NCI-H2107 treated with DMSO at 0.1 percent for 48 hours (cell line): ENCODE measurements around the gene ZNF407.
A peak's percentile ranks its signal among the peaks of the same experiment; 100 is the strongest.

Experiments
- DNase-seq: peaks from one replicate; lab custom pipeline; 2025; ENCODE audit not compliant: unreplicated experiment; lab: John Stamatoyannopoulos, UW

The ZNF407 gene

DNA sequence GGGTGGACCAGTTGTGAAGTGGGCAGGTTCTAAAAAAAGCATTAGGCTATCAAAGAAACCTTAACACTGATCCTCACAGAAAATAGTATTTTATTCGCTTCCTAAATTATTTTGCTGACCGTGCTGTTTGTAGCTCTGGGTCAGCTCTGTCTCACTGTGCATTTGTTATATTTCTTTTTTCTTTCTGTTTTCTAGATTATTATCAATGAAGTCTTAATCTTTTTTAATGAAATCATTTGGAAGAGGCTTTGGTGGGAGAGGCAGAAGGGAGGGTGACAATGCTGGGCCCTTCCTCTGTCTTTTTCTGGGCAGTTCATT lies 397.7 kb downstream of the ZNF407 start:
- DNase-seq, result no peak

DNA sequence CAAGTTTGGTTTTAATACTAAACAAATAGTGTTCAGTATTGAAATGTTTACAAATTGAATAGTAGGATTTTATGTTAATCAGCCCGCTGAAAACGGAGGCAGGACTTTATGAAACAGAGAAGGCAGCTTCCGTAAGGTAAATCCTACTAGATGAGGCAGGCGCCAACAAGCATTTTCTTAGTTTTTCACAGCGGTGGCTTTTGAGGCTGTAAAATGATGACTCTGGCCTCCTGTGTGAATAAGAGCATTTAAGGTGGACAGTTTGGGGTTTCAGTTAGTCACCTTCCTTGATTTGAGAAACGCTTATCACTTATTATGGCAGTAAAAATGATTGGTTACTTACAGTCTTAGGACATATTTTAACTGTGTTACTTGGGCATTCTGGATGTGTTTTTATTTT lies 398.4 kb downstream of the ZNF407 start:
- peak; percentile 68 for DNase-seq

DNA sequence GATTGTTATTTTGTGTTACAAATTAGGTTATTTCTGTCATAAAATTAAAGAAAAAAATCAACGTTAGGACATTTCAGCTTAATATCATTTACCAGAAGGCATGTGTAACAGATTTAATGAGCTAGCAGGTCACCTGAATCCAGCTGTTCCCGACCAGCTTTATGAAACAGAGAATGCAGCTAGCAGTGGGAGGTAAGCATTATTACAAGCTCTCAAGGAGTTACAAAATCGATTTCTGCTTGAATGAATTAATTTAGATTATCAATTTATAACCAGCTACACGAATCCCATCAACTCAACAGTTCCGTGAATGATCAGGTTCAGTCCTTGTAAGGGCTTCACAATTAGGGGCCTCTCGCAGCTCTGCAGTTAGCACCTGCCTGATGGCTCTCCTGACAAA lies 399.3 kb downstream of the ZNF407 start:
- DNase-seq, result peak; percentile 62

DNA sequence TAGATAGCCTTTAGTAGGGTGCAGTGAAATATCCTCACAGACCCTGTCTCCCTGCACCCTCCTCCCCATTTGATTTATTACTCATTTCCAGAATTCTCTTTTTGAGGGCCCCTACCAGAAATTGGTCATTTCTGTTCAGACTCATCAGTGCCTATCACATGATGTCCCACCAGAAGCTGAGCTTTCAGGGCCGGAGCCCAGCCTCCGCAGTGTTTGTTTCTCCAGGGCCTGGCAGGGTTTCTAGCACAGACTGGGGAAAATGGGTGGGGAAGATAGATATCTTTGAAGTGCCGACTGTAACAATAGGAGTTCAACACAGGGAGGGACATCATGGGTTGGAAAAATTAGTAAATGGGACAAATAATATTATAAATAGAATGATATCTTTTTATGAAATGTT lies 403.2 kb downstream of the ZNF407 start:
- no peak for DNase-seq

DNA sequence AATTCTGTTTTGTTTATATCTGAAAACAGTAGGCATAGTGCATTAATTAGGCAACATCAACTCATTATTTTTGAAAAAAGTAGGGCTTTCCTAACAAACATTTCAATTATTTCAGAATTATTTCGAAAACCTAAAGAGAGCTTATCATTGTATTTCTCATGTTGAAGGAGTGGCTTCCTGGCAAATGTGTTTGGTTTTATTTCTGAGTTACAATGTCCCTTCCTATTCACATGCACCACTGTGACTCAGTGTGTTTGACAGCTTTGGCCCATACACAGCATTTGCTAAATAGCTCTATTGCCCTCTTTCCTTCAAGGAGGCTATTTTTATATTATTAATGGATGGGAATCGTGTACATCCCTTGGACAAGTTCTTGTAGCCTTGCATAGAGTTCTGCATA lies 405.4 kb downstream of the ZNF407 start:
- no peak for DNase-seq

DNA sequence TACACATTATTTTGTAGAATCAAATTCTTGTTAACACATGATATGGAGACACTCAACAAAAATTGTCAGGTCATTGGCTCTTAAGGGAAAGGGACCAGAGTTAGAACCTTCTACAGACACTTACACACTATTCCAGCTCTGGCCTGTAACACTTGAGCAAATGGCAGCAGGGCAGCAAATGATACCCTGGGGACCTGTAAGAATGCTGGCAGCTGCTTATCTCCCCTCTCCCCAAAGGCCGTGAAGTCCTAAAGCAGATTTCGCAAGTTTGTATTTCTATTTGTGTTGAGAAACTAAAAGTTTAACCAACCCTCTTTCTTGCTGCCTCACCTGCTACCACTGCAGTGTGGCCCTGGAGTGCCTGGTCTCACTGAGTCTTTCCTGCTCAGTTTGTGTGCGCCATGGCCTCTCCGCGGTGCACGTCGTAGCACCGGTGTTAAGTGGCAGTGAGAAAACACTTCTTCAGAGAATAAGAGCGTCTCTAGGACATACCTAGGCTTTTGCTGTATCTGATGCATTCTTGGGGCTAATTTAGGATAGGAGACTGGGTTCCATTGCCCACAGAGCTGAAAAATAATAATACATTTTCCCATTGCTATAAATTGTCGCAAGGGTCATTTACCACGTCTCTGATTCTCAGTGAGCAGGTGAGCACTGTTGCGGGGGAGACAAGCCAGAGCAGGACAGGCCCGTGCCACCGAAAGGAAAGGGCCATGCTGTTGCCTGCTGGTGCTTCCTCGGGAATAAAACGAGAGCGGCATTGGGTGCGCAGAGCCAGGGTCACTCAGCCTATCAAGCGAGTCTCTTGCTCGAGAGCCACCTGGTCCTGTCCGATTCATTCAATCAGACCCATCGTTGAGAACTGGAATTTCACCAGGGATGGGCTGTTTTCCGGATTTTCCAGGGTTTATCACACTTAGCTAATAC lies 406.4 kb downstream of the ZNF407 start:
- peak; percentile 17 for DNase-seq

DNA sequence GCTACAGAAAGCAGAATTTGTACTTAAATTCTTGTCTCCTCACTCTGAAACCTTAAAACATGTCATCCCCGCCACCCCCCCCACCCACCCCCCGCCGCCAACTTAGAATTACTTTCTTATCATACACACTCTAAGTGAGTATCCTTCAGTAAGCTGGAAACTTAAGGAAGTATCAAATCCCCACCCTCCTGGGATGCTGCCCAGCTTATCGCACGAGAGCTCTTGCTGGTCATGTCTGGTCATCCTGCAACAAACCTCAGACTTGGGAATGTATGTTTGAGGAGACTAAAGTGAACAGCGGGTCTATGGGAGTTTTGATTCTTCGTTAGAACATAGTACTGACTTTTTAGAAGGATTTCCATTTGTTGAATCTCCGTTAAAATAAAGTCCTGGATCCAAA lies 408.0 kb downstream of the ZNF407 start:
- DNase-seq, result no peak

DNA sequence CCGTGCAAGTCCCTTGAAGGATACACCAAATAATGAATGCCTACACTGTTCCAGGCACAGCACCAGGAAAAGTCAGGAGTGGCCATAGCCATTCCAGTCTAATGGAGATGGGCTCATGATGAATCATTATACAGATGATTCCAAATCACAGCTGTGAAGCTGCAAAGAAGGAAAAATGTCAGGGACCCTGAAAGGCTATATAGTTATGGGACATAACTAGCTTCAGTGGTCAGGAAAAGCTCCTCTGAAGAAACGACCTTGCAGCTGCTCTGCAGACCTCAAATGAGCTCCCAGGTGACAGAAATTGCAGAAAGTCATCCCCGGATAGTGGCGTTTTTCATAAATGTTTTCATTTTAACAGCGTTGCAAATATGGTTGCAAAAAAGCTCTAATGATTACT lies 410.5 kb downstream of the ZNF407 start:
- no peak for DNase-seq

DNA sequence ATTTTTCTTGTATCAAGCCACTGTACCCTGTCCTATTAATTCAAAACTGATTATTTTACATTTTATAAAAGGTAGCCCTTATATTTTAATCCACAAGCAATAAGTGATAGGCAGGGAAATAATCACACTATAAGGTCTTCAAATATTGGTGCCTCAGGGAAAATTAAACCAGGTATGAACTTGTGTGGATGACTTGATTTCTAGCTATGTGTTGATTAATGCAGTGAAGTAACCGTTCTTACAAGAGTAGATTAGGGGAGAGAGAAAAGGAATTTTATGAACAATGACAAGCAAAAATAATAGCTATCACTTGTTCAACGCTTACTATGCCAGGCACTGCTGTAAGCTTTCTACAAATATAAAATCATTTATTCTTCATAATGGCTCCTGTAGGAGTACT lies 411.6 kb downstream of the ZNF407 start:
- DNase-seq, result no peak

DNA sequence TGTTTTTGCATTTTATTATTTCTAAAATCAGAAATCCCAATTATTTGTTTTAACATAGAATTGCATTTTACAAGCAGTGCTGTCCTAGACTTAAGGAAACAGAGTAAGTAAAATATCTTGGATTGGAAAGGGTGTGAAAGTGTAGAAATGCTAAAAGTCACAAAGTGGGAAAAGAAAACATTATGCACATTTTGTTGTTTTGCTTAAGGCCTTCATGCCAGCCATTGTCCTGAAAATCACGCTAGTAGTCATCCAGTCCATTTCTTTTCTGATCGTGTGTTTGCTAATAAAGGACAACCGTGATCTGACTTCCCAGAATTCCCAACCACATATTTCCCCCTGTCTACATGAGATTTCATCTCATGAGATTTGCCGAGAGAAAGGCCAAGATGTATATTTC lies 412.2 kb downstream of the ZNF407 start:
- DNase-seq, result no peak

DNA sequence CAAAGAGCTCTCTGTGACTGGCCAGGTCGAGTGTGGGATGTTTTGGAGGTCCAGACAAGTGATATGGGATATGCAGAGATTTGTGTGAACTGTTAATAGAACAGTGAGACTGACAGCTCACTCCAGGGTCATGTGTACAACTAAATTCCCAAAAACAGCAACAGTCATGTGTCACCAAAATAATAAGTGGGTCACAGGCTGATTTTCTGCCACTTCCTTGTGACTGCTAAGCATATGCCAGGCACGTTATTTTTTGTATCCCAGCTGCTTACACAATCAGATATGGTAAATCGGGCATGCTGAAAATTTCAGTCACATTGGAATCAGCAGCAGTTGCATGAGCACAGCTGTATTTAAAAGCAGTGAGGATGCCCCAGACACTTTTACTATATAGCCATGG lies 412.6 kb downstream of the ZNF407 start:
- no peak for DNase-seq

DNA sequence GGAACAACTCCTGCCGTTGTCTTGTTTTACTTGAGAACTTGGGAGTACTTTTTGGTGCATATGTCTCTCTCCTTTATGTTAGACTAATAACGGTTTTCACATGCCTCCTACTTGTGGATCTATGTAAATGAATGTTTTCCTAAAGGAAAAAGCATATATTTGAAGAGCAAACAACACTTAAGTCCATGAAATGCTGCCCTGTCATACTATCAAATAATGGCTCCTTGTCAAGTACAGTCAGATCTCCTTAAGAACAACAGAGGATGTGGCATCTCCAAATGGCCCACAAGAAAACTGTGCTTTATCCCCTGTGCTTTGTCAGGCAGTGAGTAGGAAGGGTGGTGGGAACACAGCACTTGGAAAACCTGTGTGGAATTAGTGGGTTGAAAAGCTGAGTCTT lies 413.0 kb downstream of the ZNF407 start:
- no peak for DNase-seq

DNA sequence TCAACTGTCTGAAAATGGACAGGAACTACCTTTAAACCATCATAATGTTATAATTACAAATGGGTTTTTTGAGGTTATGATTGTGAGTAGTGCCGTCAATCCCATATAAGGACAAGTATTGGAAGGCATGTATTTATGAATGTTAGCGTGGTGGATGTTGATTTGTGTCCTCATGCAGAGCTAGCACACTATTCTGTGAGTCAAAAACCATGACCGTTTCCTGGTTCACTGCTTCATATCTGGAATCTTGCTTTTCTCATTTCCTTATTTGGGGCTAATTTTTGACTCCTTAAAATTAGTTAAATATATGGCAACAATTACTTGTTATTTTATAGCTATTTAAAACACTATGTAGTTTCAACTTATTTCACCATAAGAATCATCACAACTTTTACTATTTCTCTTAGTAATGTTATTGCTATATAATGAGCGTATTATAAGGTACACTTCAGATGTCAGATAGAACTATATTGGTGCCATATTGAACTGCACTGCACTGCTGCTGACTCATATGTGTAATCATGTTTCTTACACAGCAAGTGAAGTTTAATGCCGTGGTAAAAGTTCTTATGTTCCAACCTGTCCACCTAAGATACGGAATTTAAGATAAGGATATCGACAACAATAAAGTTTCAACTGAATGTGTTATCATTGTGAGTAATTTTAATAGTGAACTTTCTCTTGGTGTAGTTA lies 418.5 kb downstream of the ZNF407 start:
- no peak for DNase-seq

DNA sequence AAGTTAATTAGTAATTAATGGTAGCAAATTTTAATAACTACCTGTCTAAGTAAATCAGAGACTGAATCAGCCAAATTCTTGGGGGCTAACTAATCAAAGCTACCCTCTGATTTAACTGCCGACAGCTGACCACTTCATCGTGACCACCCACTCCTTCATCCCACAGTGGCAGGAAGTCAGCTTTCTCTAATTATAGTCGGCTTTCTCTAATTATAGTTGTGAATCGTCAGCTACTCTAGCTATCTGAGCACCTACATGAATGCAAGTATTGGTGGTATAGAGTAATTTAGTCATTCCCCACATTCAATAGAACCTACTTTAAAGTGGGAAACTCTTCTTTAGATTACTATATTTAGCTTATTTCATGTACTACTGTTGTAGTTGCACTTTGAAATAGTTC lies 425.8 kb downstream of the ZNF407 start:
- DNase-seq, result no peak

DNA sequence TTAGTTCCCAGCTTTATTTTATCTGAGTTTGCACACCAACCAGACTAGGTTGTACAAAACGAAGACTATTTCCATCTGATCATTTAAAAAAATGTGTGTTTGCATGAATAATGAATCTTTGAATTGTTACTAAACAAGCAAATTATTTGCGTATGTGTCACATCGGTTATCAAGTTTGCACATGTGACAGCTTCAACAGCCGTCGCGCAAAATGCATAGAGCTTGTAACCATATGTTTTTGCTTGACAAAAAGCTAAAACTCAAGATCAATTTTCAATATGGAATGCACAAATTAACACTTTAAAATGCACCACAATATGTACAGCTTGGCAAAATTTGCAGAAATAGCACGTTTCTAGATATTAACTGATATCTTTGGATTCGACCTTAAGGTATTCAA lies 427.2 kb downstream of the ZNF407 start:
- no peak for DNase-seq

DNA sequence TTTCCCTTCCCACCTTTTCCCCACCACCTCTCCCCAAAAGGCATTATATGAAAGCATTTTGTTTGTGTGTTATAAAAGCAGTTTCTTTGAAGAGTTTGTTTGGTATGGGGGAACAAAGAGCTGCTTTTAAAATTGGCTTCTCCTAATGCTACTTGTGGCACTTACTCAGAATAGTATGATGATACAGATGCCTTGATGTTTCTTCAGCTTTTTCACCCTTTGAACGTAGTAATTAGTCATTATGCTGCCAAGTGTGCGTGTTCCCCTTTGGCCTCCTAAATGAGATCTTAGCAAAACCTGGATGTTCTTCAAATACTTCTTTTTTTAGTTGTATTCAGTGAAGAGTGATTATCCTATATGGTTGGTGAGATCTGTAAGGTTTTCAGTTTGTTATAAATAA lies 427.9 kb downstream of the ZNF407 start:
- no peak for DNase-seq

DNA sequence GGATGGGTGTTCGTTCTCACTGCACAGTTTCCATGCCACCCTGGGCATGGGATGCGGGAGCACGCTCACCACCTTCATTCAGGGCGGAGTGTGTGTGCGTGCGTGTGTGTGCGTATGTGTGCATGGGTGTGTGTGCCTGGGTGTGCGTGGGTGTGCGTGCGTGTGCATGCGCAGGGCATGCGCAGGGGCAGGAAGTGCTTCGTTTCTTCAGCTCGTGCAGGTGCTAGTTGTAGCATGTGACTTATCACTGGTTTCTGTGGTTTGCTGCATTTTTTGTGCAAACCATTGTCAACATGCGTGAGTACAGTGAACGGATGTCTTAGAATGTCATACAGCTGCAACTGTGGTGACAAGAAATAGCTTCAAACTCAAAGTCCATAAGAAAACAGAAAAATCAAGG lies 431.8 kb downstream of the ZNF407 start:
- DNase-seq, result no peak

DNA sequence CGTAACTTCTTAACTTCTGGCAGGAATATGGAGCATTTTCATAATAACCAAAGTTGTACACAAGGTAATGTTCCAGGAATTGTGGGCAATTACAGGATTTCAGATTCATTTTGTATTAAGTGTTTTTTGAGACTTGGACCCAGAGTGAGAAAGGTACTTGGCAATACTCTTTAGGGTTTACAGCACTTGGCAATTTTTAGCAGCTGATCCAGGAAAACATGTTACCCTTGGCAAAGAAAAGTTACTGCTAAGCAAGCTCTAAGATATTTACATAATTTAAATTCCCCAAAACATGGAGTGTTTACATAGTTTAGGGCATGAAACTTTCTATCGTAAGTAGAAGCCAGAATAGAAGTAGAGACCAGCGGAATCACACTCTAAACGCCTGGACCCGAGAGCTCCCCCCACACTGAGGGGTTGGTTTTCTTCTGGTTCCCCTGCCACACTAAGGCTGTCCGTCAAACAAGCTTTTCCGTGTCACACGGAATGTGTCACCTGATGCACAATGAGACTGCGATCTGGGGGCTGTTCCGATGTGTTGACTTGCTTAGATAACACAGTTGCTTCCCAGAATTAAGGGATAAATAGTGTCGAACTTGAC lies 434.1 kb downstream of the ZNF407 start:
- no peak for DNase-seq

DNA sequence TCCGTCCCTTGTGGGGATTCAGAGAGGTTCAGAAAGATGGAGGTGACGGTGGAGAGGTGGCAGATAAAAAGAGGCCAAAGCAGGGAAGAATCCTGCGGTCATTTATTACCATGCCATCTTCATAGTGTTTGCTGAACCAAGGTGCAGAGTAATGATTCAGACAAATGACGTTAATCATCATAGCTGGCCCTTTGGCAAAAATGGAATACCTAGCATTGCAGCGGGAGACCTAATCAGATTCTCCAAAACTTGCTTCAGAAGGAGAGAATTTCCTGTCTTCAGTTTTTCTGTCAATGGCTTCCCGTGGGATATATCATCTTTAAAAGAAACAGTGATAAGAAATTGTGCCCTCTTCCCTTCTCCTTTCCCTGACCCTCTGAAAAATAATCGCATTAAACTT lies 435.8 kb downstream of the ZNF407 start:
- DNase-seq, result no peak

DNA sequence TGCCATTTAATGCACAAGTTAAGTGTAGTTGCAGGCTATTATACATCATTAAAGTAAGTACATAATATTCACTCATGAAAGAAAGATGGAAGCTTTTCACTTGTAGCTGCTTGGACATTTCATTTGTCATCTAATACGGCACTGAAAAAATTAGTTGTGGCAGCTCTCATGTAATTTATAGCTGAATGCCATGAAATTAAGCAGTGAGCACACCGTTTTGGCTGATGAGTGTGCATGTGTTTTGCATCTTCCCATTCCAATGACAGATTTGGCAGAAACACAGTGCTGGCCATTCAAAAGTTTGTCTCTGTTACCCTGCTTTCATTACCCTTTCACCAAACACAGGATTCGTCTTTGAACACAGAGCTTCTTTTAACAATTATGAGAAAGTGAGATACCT lies 437.3 kb downstream of the ZNF407 start:
- DNase-seq, result no peak

DNA sequence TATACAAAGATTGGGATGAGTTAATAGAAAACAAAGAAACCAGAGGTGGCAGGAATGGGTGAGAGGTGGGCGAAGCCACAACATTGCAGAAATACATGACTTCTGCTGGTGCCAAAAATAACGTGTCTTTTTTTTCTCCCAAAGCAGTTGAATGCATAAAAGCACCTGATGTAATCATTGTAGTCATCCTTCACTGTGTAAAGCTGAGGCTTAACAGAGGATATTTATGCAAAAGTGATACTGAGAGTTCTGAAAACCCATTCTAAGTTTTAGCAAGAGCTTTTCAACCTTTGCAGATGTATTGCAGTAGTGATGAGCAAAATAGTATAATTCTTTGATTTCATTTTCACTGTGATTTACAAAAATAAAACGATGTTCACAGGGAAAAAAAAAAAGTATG lies 438.3 kb downstream of the ZNF407 start:
- DNase-seq, result no peak
